ENCODE data around the gene SCFD2.
A peak's percentile ranks its signal among the peaks of the same experiment; 100 is the strongest.
"Not testable (repeated sequence)": the region's sequence is repeated elsewhere in the genome, so short reads cannot be mapped to it uniquely, and the experiment has no call there.

Gene SCFD2

DNA sequence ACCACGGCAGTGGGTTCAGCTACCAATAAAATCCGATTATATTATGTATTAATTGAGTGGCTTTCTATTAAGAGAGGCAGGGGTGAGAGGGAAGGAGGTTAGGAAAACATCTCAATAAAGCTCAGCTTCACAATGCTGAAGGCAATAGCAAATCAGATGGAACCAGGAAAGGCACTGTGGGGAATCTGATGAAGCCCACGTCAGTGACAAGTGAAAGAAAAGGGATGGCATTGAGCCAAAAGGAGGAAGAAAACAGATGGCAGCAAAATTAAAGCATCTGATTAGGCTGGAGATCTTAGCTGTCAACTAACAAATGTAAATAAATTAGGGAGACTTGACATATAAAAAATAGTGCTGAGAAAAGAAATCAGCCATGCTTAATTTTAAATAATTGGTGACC, 322.8 kb downstream of the SCFD2 start:
- DNase-seq, result no peak

GRCh38 chr4:53040851-53041250, 325.0 kb downstream of the SCFD2 start:
- DNase-seq, result no peak

DNA sequence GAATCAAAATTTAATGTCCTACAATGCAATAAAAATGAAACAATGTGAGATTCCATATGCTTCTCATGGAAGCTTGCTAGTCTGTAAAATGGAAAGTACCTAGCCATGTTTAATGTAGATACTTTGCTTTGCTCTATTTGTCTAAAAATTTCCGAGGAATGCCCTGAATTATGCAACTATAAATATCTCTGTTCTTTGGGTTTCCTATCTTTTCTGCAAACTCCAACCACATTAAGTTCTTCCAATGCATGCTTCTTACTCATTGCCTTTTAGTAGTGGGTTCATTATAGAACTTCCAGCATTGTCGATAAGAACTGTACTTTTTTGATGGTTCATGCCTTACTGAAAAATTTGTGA, 325.4 kb downstream of the SCFD2 start:
- no peak for DNase-seq

- DNase-seq, result no peak
These were observed 326.0 kb downstream of the SCFD2 start for GRCh38 chr4:53039741-53040458.

DNA sequence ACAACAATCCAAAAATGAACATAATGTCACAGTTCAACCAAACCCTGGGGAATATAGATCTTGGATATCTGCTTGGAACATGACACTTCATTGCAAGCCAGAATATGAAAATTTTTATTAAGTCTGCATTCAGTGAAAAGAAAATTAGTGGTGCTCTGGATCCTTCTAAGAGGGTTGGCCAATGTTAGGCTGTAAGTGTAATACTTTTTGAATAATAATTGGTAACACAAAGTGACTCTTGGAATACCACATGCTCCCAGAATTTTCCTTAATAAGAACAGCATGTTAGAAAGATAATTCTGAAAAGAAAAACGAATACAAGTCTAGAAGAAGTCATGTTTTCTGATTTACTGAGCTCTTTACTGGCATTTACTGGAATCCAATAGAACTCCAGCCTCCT, 328.0 kb downstream of the SCFD2 start:
- DNase-seq, result no peak

GRCh38 chr4:53032908-53033307, 333.0 kb downstream of the SCFD2 start:
- not testable (repeated sequence) for DNase-seq

DNA sequence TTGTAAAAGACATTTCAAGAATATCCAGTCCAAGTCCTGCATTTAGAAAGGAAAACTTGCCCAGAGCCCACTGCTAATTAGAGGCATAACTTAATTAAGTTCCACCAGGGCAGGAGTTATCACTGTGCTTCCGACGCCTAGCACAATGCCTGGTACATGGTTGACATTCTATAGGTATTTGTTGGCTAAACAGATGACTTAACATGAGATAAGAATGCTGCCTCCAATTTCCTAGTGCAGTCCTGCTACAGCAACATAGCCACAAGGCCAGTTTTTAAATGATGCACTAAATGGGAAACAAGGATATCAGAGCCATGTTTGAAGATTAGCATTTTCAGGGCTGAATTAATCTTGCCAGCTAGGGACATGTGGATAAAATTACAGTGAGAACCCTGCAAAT, 339.6 kb downstream of the SCFD2 start:
- DNase-seq, result no peak

GRCh38 chr4:53023677-53024299, 342.1 kb downstream of the SCFD2 start:
- no peak for DNase-seq

- no peak for DNase-seq
These were observed 343.3 kb downstream of the SCFD2 start for GRCh38 chr4:53022513-53023100.

DNA sequence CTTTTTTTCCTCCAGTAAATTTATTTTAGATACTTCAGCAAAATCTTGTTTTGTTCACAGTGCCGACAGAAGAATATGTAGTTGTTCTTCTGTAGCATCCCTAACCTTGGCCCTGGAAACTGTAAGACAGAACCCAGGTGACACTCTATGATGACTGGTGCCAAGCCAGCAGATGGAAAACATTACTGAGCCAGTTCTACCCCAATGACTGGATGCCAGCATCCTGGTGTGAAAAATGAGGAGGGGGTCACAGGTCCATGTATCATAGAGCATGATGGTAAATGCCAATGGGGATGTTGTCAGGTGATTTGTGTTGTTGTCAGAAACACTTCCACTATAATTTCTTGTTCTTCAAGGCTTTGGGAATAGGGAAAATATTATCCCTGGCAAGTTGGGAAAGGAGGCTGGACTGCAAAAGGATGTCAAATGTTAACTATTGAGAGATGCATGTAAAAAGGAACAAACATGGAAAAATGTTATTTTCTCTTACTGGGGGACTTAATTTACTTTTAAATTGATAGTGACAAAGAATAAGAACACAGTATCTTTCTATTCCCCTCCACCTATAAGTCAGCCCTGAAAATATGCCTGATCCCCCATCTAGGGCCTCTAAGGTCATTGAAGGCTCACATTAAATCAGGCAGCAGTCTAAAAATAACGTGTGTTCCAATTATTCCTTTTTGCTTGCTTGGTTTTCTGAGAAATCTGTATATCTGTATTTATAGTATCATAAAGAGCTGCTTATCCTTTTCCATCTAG, 343.9 kb downstream of the SCFD2 start:
- no peak for DNase-seq

- DNase-seq, result no peak
These were observed 346.1 kb downstream of the SCFD2 start for GRCh38 chr4:53019485-53020382.

GRCh38 chr4:53018471-53018870, 347.4 kb downstream of the SCFD2 start:
- no peak for DNase-seq

- no peak for DNase-seq
These were observed 349.6 kb downstream of the SCFD2 start for GRCh38 chr4:53016099-53016820.

DNA sequence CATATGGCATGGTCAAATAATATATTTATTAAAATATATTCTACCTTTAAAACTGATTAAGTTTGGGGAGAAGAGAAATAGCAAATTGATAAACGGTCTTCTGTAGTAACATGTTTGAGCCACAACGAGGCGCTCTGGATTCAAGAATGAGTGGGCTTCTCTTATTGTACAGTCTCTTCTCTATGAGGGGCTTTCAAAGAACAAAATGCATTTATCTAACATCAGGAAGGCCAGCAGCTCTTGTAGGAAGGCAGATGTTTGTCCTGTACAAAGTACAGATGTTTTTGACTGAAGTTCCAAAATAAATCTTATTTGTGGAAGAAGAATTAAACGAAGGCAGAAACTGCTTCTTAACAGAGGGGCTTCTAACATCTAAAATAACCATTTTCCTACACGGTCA, 350.2 kb downstream of the SCFD2 start:
- DNase-seq, result peak; percentile 54

DNA sequence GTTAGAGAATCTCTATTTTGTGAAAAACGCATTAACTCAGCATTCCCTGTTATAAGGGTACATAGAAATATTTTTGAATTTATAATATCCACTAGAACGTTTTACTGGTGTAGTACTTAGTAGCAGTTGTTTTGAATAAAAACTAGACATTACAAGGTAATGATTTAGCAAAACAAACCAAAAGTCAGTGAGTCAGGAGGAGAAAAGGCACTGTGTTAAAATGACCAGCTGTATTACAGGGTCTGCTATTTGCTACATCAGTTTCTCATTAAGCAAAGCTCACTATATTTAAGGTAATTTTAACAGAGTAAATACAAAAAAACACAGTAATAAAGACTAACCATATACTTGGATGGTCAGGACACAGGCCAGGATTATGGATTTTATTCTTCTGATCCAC, 351.0 kb downstream of the SCFD2 start:
- no peak for DNase-seq

- DNase-seq, result no peak
These were observed 351.7 kb downstream of the SCFD2 start for GRCh38 chr4:53013873-53014775.

DNA sequence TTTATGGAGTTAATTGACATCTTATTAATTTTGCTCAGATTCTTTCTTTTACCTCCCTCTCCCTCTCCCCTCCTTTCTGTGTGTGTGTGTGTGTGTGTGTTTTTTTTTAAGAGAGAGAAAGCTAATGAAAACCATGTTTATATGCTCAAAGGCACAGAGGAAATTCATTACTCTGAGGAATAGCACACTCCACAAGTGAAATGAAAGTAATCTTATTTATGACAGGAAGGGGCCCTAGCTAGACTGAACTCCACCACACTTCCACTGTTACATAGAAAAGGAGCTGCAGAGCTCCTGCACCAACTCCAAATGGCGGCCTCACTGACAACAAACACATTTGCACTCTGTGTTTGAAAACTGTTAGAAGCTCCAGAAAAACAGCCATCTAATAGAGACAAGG, 353.1 kb downstream of the SCFD2 start:
- DNase-seq, result no peak

DNA sequence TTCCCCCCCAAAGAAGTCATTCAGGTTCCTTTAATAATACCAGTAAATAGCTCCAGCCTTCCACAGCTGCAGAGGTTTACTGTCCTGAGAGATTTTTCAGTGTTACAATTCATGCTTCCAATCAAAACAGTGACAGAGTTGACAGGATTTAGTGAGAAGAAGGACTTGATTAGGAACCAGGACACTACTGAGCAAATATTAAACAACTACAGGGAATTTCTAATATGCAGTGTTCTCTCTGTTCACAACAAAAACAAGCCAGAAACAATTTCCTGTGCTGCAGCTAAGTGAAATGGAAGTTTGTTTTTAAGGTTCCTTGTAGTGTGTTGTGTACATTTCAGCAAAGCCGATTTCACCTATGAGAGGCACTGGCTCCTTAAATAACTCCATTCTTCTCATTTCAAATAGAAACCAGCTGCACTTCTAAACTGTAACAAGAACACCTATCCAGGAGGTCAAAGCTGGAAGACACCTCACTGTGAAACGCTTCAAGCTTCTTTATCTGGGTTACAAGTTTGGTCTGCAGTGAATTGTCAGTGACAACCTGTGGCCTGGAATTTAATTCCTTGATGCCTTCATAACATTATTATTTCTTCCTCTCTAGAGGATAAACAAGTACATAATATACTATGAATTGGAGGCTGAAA, 354.5 kb downstream of the SCFD2 start:
- no peak for DNase-seq

- no peak for DNase-seq
These were observed 355.5 kb downstream of the SCFD2 start for GRCh38 chr4:53010318-53010717.

- DNase-seq, result no peak
These were observed 356.0 kb downstream of the SCFD2 start for GRCh38 chr4:53009824-53010223.
